ENCODE measurements around the gene FOXO4. TPM values are rescaled to one million over a fixed set of nuclear protein-coding genes. Genes with fewer than 3 reads are reported as not detected.

The FOXO4 gene
- total and polyA plus RNA-seq, 10 donors = 5.1 to 50.9 (median 25.3) TPM

GRCh38 chrX:71103110-71103983 is 7.7 kb downstream of the FOXO4 start:
- WGBS, 5 donors = 3 to 20% (median 4%) methylated on average over 7 to 10 of the region's 10 CpGs
- TF ChIP-seq POLR2A (IDR thresholded peaks at IDR 0.05) = no peak
- TF ChIP-seq CTCF (IDR thresholded peaks at IDR 0.05 in 8 of 11, conservative IDR thresholded peaks at IDR 0.05 in 3 of 11) = no peak
- peak in 1 of 3 donors; percentile 15 for TF ChIP-seq POLR2AphosphoS5 (IDR thresholded peaks at IDR 0.05)
- intact Hi-C loops (cut with DNase I; ENCODE audit: low total_unique reads) = no loop called here
- H3K36me3 ChIP-seq = peaks cover 0 to 22% (median 0%) of the 10 kb centered on the region in 6 donors
- H3K9me3 ChIP-seq = no peaks in the 10 kb centered on the region
- H3K27ac ChIP-seq = peak overlapping the region; percentile 55 to 89 (median 78)
- peak overlapping the region in 3 of 8 donors; percentile 4 to 46 (median 25) for H3K4me3 ChIP-seq
- DNase-seq = peak; percentile 85
- peaks cover 13 to 95% (median 61%) of the 10 kb centered on the region in 6 donors for H3K4me1 ChIP-seq
- no peaks in the 10 kb centered on the region for H3K27me3 ChIP-seq (replicated peaks in 1 of 7)

GRCh38 chrX:71105628-71106027 is 10.0 kb downstream of the FOXO4 start:
- no peak for TF ChIP-seq POLR2A (IDR thresholded peaks at IDR 0.05)
- TF ChIP-seq CTCF (IDR thresholded peaks at IDR 0.05 in 8 of 11, conservative IDR thresholded peaks at IDR 0.05 in 3 of 11) = no peak
- TF ChIP-seq POLR2AphosphoS5 (IDR thresholded peaks at IDR 0.05) = no peak
- Histone ChIP-seq H3K27me3 (replicated peaks in 1 of 7) (no peaks in the 10 kb centered on the region), H3K4me3 (no peak overlapping the region), H3K27ac (peak overlapping the region in 6 of 8 donors; percentile 13 to 89 (median 84)), H3K36me3 (peaks cover 0 to 32% (median 0%) of the 10 kb centered on the region in 6 donors), H3K9me3 (no peaks in the 10 kb centered on the region), H3K4me1 (peaks cover 8 to 98% (median 61%) of the 10 kb centered on the region in 6 donors)
- 74 to 92% (median 81%) methylated on average over 3 of the region's 3 CpGs for WGBS, 5 donors
- peak; percentile 13 for DNase-seq
- intact Hi-C loops (cut with DNase I; ENCODE audit: low total_unique reads) = no loop called here

- Histone ChIP-seq H3K4me3 (no peak within 1 kb of the TSS), H3K27me3 (replicated peaks in 1 of 7) (no peaks in the 10 kb centered on the region), H3K4me1 (peaks cover 8 to 91% (median 61%) of the 10 kb centered on the region in 6 donors), H3K36me3 (peaks cover 0 to 26% (median 0%) of the 10 kb centered on the region in 6 donors), H3K27ac (peak within 1 kb of the TSS in 6 of 8 donors; percentile 13 to 90 (median 89)), H3K9me3 (no peaks in the 10 kb centered on the region)
- 50 to 70% (median 64%) methylated on average over 1 of the region's 1 CpG for WGBS, 5 donors
- intact Hi-C loops (cut with DNase I; ENCODE audit: low total_unique reads) = no loop called here
- TF ChIP-seq POLR2AphosphoS5 (IDR thresholded peaks at IDR 0.05) (peak in 1 of 3 donors; percentile 4), CTCF (IDR thresholded peaks at IDR 0.05 in 8 of 11, conservative IDR thresholded peaks at IDR 0.05 in 3 of 11) (no peak), POLR2A (IDR thresholded peaks at IDR 0.05) (no peak)
- DNase-seq = peak; percentile 22
Measured at GRCh38 chrX:71106427-71106826, 10.8 kb downstream of the FOXO4 start, which contains the start of gene CXorf65. Gene CXorf65, minus strand, starts transcription at chrX:71106740. Its CDS starts 184 bp downstream, at chrX:71106556.

- intact Hi-C loops (cut with DNase I; ENCODE audit: low total_unique reads) = no loop called here
- DNase-seq = no peak
- no peaks in the 10 kb centered on the region for H3K27me3 ChIP-seq (replicated peaks in 1 of 7)
- H3K9me3 ChIP-seq = no peaks in the 10 kb centered on the region
- H3K4me3 ChIP-seq = no peak overlapping the region
- H3K27ac ChIP-seq = peak overlapping the region in 4 of 8 donors; percentile 33 to 90 (median 89)
- TF ChIP-seq POLR2AphosphoS5 (IDR thresholded peaks at IDR 0.05) (no peak), CTCF (IDR thresholded peaks at IDR 0.05 in 8 of 11, conservative IDR thresholded peaks at IDR 0.05 in 3 of 11) (no peak), POLR2A (IDR thresholded peaks at IDR 0.05) (no peak)
- 35 to 70% (median 64%) methylated on average over 4 of the region's 4 CpGs for WGBS, 5 donors
- H3K4me1 ChIP-seq = peaks cover 8 to 90% (median 61%) of the 10 kb centered on the region in 6 donors
- H3K36me3 ChIP-seq = peaks cover 0 to 22% (median 0%) of the 10 kb centered on the region in 6 donors
Measured at GRCh38 chrX:71107245-71107644, 11.6 kb downstream of the FOXO4 start.
